Measurements from ENCODE around the gene ZNF837. TPM values are rescaled to one million over a fixed set of nuclear protein-coding genes. Genes with fewer than 3 reads are reported as not detected.

Gene ZNF837
- total and polyA plus RNA-seq, 4 donors, result 1.7 to 3.2 (median 2.7) TPM

GRCh38 chr19:58399903-58400302, 19.1 kb upstream of the ZNF837 start:
- Histone ChIP-seq H3K27me3 (ENCODE audit: control insufficient read depth in 3 of 3, insufficient read depth in 3 of 3, low read length in 2 of 3) (peaks cover 0 to 20% (median 9%) of the 10 kb centered on the region in 3 donors), H3K27ac (ENCODE audit: low read depth in 1 of 2, low read length in 1 of 2) (no peak overlapping the region), H3K4me1 (ENCODE audit: control insufficient read depth in 5 of 5, insufficient read depth in 5 of 5, low read length in 5 of 5) (peaks cover 0 to 19% (median 11%) of the 10 kb centered on the region in 5 donors), H3K4me3 (no peak overlapping the region), H3K9ac (ENCODE audit: insufficient read depth in 1 of 2, low read length in 2 of 2) (no peak overlapping the region), H3K9me3 (ENCODE audit: control insufficient read depth in 4 of 4, insufficient read depth in 3 of 4, low read length in 3 of 4) (peaks cover 0 to 2% (median 0%) of the 10 kb centered on the region in 4 donors), H3K36me3 (ENCODE audit: control insufficient read depth in 4 of 4, insufficient read depth in 4 of 4, low read length in 4 of 4) (peaks cover 0 to 3% (median 1%) of the 10 kb centered on the region in 4 donors)
- no peak for TF ChIP-seq CTCF (IDR thresholded peaks at IDR 0.05; ENCODE audit: control extremely low read depth, extremely low read depth)
- ATAC-seq (ENCODE audit: insufficient read depth, low FRiP score) (no peak), DNase-seq (no peak)
- 97 to 100% methylated on average over 3 of the region's 3 CpGs for WGBS, 2 donors

GRCh38 chr19:58398545-58398944, 17.7 kb upstream of the ZNF837 start:
- H3K4me3 ChIP-seq, result no peak overlapping the region
- TF ChIP-seq CTCF (IDR thresholded peaks at IDR 0.05; ENCODE audit: control extremely low read depth, extremely low read depth), result no peak
- H3K9ac ChIP-seq (ENCODE audit: insufficient read depth in 1 of 2, low read length in 2 of 2), result no peak overlapping the region
- peaks cover 0 to 16% (median 12%) of the 10 kb centered on the region in 4 donors for H3K36me3 ChIP-seq (ENCODE audit: control insufficient read depth in 4 of 4, insufficient read depth in 4 of 4, low read length in 4 of 4)
- peaks cover 0 to 5% (median 0%) of the 10 kb centered on the region in 4 donors for H3K9me3 ChIP-seq (ENCODE audit: control insufficient read depth in 4 of 4, insufficient read depth in 3 of 4, low read length in 3 of 4)
- ATAC-seq (ENCODE audit: insufficient read depth, low FRiP score), result no peak
- peaks cover 0 to 18% (median 11%) of the 10 kb centered on the region in 5 donors for H3K4me1 ChIP-seq (ENCODE audit: control insufficient read depth in 5 of 5, insufficient read depth in 5 of 5, low read length in 5 of 5)
- H3K27ac ChIP-seq (ENCODE audit: low read depth in 1 of 2, low read length in 1 of 2), result no peak overlapping the region
- H3K27me3 ChIP-seq (ENCODE audit: control insufficient read depth in 3 of 3, insufficient read depth in 3 of 3, low read length in 2 of 3), result peaks cover 0 to 21% (median 11%) of the 10 kb centered on the region in 3 donors
- WGBS, 2 donors, result 95 to 97% methylated on average over 6 of the region's 6 CpGs
- DNase-seq, result no peak

- Histone ChIP-seq H3K4me1 (ENCODE audit: control insufficient read depth in 5 of 5, insufficient read depth in 5 of 5, low read length in 5 of 5) (peaks cover 0 to 18% (median 11%) of the 10 kb centered on the region in 5 donors), H3K27ac (ENCODE audit: low read depth in 1 of 2, low read length in 1 of 2) (no peak overlapping the region), H3K9me3 (ENCODE audit: control insufficient read depth in 4 of 4, insufficient read depth in 3 of 4, low read length in 3 of 4) (peaks cover 0 to 5% (median 0%) of the 10 kb centered on the region in 4 donors), H3K9ac (ENCODE audit: insufficient read depth in 1 of 2, low read length in 2 of 2) (no peak overlapping the region), H3K27me3 (ENCODE audit: control insufficient read depth in 3 of 3, insufficient read depth in 3 of 3, low read length in 2 of 3) (peaks cover 0 to 21% (median 11%) of the 10 kb centered on the region in 3 donors), H3K36me3 (ENCODE audit: control insufficient read depth in 4 of 4, insufficient read depth in 4 of 4, low read length in 4 of 4) (peaks cover 0 to 20% (median 16%) of the 10 kb centered on the region in 4 donors), H3K4me3 (no peak overlapping the region)
- ATAC-seq (ENCODE audit: insufficient read depth, low FRiP score) (no peak), DNase-seq (no peak)
- no peak for TF ChIP-seq CTCF (IDR thresholded peaks at IDR 0.05; ENCODE audit: control extremely low read depth, extremely low read depth)
- WGBS, 2 donors, result 83 to 84% methylated on average over 4 of the region's 4 CpGs
Measured at GRCh38 chr19:58398087-58398486, 17.3 kb upstream of the ZNF837 start.
